CMK (cell line): ENCODE results near the gene APOA1.

Source experiments
- DNase-seq: peaks from one replicate; pipeline ENCODE4 v3.0.0-alpha.2; 2010; ENCODE audit warnings: low read depth

APOA1 gene

GRCh38 chr11:116788975-116789374, 48.4 kb downstream of the APOA1 start:
- no peak for DNase-seq

GRCh38 chr11:116788534-116788933, 48.9 kb downstream of the APOA1 start:
- no peak for DNase-seq

- DNase-seq = peak; percentile 45
Measured at GRCh38 chr11:116787786-116788486, 49.5 kb downstream of the APOA1 start, which contains the start of gene ZPR1. Gene ZPR1, minus strand, starts transcription at chr11:116788023. Its CDS starts 33 bp downstream, at chr11:116787990.

GRCh38 chr11:116787436-116787785, 50.0 kb downstream of the APOA1 start:
- DNase-seq = no peak

- no peak for DNase-seq
Measured at GRCh38 chr11:116786966-116787365, 50.5 kb downstream of the APOA1 start.

- no peak for DNase-seq
Measured at GRCh38 chr11:116786326-116786725, 51.1 kb downstream of the APOA1 start.
